Type B pancreatic cell (in vitro differentiated cells): ENCODE results near the gene ZNHIT3. TPM values are rescaled to one million over a fixed set of nuclear protein-coding genes. Genes with fewer than 3 reads are reported as not detected.

Experiments
- DNase-seq: peaks from one replicate; pipeline ENCODE4 v3.0.0; 2021; ENCODE audit warnings: mixed read lengths; ENCODE audit not compliant: unreplicated experiment; ENCODE audit errors: extremely low spot score
- H3K27ac Mint-ChIP-seq: 2 replicates; pipeline ENCODE4 v1.8.0; 2021; ENCODE audit warnings: mild to moderate bottlenecking, mixed read lengths
- H3K27me3 Mint-ChIP-seq: 2 replicates; pipeline ENCODE4 v1.8.0; 2021; ENCODE audit warnings: mixed read lengths
- H3K36me3 Mint-ChIP-seq: 2 replicates; pipeline ENCODE4 v1.8.0; 2021; ENCODE audit warnings: mixed read lengths
- H3K4me1 Mint-ChIP-seq: one replicate; pipeline ENCODE4 v1.8.0; 2021; ENCODE audit warnings: mixed read lengths; ENCODE audit not compliant: unreplicated experiment
- H3K4me3 Mint-ChIP-seq: 2 replicates; pipeline ENCODE4 v1.8.0; 2021; ENCODE audit warnings: mild to moderate bottlenecking, mixed read lengths
- H3K9me3 Mint-ChIP-seq: 2 replicates; pipeline ENCODE4 v1.8.0; 2021; ENCODE audit warnings: mixed read lengths
- CTCF ChIP-seq: fragments of 200-600 bp; sonication (generic); conservative IDR thresholded peaks from 2 replicates; pipeline ENCODE4 v1.5.0; 2021; ENCODE audit warnings: antibody characterized with exemption, mild to moderate bottlenecking
- total RNA-seq: library from RNA; stranded (reverse); gene quantifications from 2 replicates; pipeline ENCODE4 v1.2.1, GENCODE V29; 2021; ENCODE audit warnings: low replicate concordance

The ZNHIT3 gene
- total RNA-seq, 1 donor from 2014 or later = 43.3 TPM

GRCh38 chr17:36524428-36524876 lies 38.0 kb downstream of the ZNHIT3 start:
- no peaks in the 10 kb centered on the region for H3K9me3 Mint-ChIP-seq
- no peak overlapping the region for H3K4me3 Mint-ChIP-seq
- no peak for TF ChIP-seq CTCF
- H3K4me1 Mint-ChIP-seq = no peaks in the 10 kb centered on the region
- no peak overlapping the region for H3K27ac Mint-ChIP-seq
- peaks cover 26% of the 10 kb centered on the region for H3K36me3 Mint-ChIP-seq
- no peaks in the 10 kb centered on the region for H3K27me3 Mint-ChIP-seq
- peak; percentile 29 for DNase-seq

GRCh38 chr17:36525113-36525512 lies 38.6 kb downstream of the ZNHIT3 start:
- no peaks in the 10 kb centered on the region for H3K4me1 Mint-ChIP-seq
- H3K9me3 Mint-ChIP-seq = no peaks in the 10 kb centered on the region
- DNase-seq = peak; percentile 43
- no peak for TF ChIP-seq CTCF
- no peak overlapping the region for H3K4me3 Mint-ChIP-seq
- H3K36me3 Mint-ChIP-seq = peaks cover 26% of the 10 kb centered on the region
- no peaks in the 10 kb centered on the region for H3K27me3 Mint-ChIP-seq
- no peak overlapping the region for H3K27ac Mint-ChIP-seq

GRCh38 chr17:36525888-36526287 lies 39.4 kb downstream of the ZNHIT3 start:
- Mint-ChIP-seq H3K4me3 (no peak overlapping the region), H3K36me3 (peaks cover 23% of the 10 kb centered on the region), H3K27ac (no peak overlapping the region), H3K4me1 (no peaks in the 10 kb centered on the region), H3K9me3 (no peaks in the 10 kb centered on the region), H3K27me3 (no peaks in the 10 kb centered on the region)
- peak; percentile 27 for DNase-seq
- TF ChIP-seq CTCF = no peak

- Mint-ChIP-seq H3K4me1 (no peaks in the 10 kb centered on the region), H3K4me3 (no peak overlapping the region), H3K9me3 (no peaks in the 10 kb centered on the region), H3K27me3 (no peaks in the 10 kb centered on the region), H3K27ac (no peak overlapping the region), H3K36me3 (peaks cover 23% of the 10 kb centered on the region)
- no peak for TF ChIP-seq CTCF
- DNase-seq = no peak
These were observed 41.3 kb downstream of the ZNHIT3 start for GRCh38 chr17:36527621-36528250.

- no peak for DNase-seq
- Mint-ChIP-seq H3K27me3 (no peaks in the 10 kb centered on the region), H3K27ac (no peak overlapping the region), H3K9me3 (no peaks in the 10 kb centered on the region), H3K4me1 (peaks cover 4% of the 10 kb centered on the region), H3K36me3 (peaks cover 23% of the 10 kb centered on the region), H3K4me3 (no peak overlapping the region)
- TF ChIP-seq CTCF = no peak
These were observed 42.6 kb downstream of the ZNHIT3 start for GRCh38 chr17:36529121-36529520.
